CD14-positive monocyte (primary cell): ENCODE data around the gene ROBO4. TPM values are rescaled to one million over a fixed set of nuclear protein-coding genes. Genes with fewer than 3 reads are reported as not detected.

ENCODE experiments used
- DNase-seq, 3 donors: peaks; one replicate each; pipeline ENCODE4 v3.0.0-alpha.2; 2011 to 2022
- H2AFZ ChIP-seq: 2 replicates; pipeline ENCODE4 v1.6.0; 2012; ENCODE audit warnings: mild to moderate bottlenecking, low read depth, low read length, inconsistent platforms; ENCODE audit not compliant: insufficient read depth, poor library complexity, severe bottlenecking
- H3K27ac ChIP-seq, 2 donors: 1 replicate in 1 of 2; 2 replicates in 1 of 2; pipeline ENCODE4 v1.5.1; 2012 to 2013; ENCODE audit warnings: low read length in 2 of 2, control low read depth in 1 of 2, inconsistent platforms in 1 of 2, low read depth in 1 of 2, mild to moderate bottlenecking in 1 of 2
- H3K27me3 ChIP-seq, 2 donors: one replicate each; pipeline versions ENCODE4 v1.6.0 to v1.6.1; 2011 to 2013; ENCODE audit warnings: low read length in 2 of 2; ENCODE audit not compliant: control insufficient read depth in 2 of 2, insufficient read depth in 2 of 2
- H3K36me3 ChIP-seq, 2 donors: replicated peaks in 1 of 2; 1 replicate in 1 of 2; 2 replicates in 1 of 2; pipeline versions ENCODE4 v1.5.1 to v1.6.1; 2012 to 2013; ENCODE audit warnings: low read length in 2 of 2, control low read depth in 1 of 2, inconsistent platforms in 1 of 2, mild to moderate bottlenecking in 1 of 2; ENCODE audit not compliant: insufficient read depth in 2 of 2, control insufficient read depth in 1 of 2
- H3K4me1 ChIP-seq, 2 donors: 1 replicate in 1 of 2; 2 replicates in 1 of 2; pipeline versions ENCODE4 v1.5.1 to v1.6.1; 2012 to 2013; ENCODE audit warnings: low read length in 2 of 2, control low read depth in 1 of 2, inconsistent platforms in 1 of 2, mild to moderate bottlenecking in 1 of 2, moderate library complexity in 1 of 2; ENCODE audit not compliant: insufficient read depth in 2 of 2, control insufficient read depth in 1 of 2
- H3K4me2 ChIP-seq: replicated peaks from 2 replicates; pipeline ENCODE3; 2012; ENCODE audit warnings: low read length, moderate library complexity, mild to moderate bottlenecking; ENCODE audit not compliant: poor library complexity, severe bottlenecking; ENCODE audit errors: extremely low read depth
- H3K4me3 ChIP-seq, 3 experiments: fragments of 200-600 bp in 1 of 3; sonication (generic) in 1 of 3; replicated peaks in 1 of 3; 1 replicate in 2 of 3; 2 replicates in 1 of 3; pipeline ENCODE4 v1.5.1; 2011 to 2013; ENCODE audit warnings: low read length in 3 of 3, mild to moderate bottlenecking in 3 of 3, control low read depth in 2 of 3, low read depth in 2 of 3, inconsistent platforms in 1 of 3, moderate library complexity in 1 of 3
- H3K79me2 ChIP-seq: 2 replicates; pipeline ENCODE4 v1.6.0; 2012; ENCODE audit warnings: mild to moderate bottlenecking, control low read depth, inconsistent platforms, low read length, moderate library complexity; ENCODE audit not compliant: insufficient read depth
- H3K9ac ChIP-seq: 2 replicates; pipeline ENCODE4 v1.6.0; 2017; ENCODE audit warnings: low read length, mild to moderate bottlenecking; ENCODE audit not compliant: insufficient read depth, poor library complexity, severe bottlenecking
- H3K9me3 ChIP-seq, 2 donors: replicated peaks in 1 of 2; 1 replicate in 1 of 2; 2 replicates in 1 of 2; pipeline versions ENCODE4 v1.5.1 to v1.6.1; 2012 to 2013; ENCODE audit warnings: low read length in 2 of 2, control low read depth in 1 of 2; ENCODE audit not compliant: control insufficient read depth in 1 of 2, insufficient read depth in 1 of 2
- H4K20me1 ChIP-seq: 2 replicates; pipeline ENCODE4 v1.6.0; 2012; ENCODE audit warnings: mild to moderate bottlenecking, low read length, control low read depth, moderate library complexity; ENCODE audit not compliant: insufficient read depth
- H3K27ac Mint-ChIP-seq, 7 donors: one replicate each; pipeline ENCODE4 v1.8.0; 2020; ENCODE audit warnings: mild to moderate bottlenecking in 7 of 7, mixed read lengths in 7 of 7, moderate library complexity in 6 of 7, inconsistent platforms in 2 of 7
- H3K27me3 Mint-ChIP-seq, 3 donors: one replicate each; pipeline ENCODE4 v1.8.0; 2021 to 2022; ENCODE audit warnings: low read depth in 3 of 3, mild to moderate bottlenecking in 3 of 3, mixed read lengths in 3 of 3, moderate library complexity in 3 of 3, inconsistent platforms in 1 of 3
- H3K36me3 Mint-ChIP-seq, 2 donors: one replicate each; pipeline ENCODE4 v1.8.0; 2020; ENCODE audit warnings: mixed read lengths in 2 of 2, inconsistent platforms in 1 of 2, mild to moderate bottlenecking in 1 of 2
- H3K4me1 Mint-ChIP-seq: one replicate; pipeline ENCODE4 v1.8.0; 2020; ENCODE audit warnings: mild to moderate bottlenecking, mixed read lengths
- H3K4me3 Mint-ChIP-seq, 2 donors: one replicate each; pipeline ENCODE4 v1.8.0; 2020; ENCODE audit warnings: mild to moderate bottlenecking in 2 of 2, mixed read lengths in 2 of 2, moderate library complexity in 1 of 2
- H3K9me3 Mint-ChIP-seq, 7 donors: one replicate each; pipeline ENCODE4 v1.8.0; 2020 to 2022; ENCODE audit warnings: mixed read lengths in 7 of 7, mild to moderate bottlenecking in 6 of 7, moderate library complexity in 6 of 7, inconsistent platforms in 2 of 7
- whole genome bisulfite sequencing: methylation state at CpG from one replicate; pipeline ENCODE4 v1.1.5; 2013; ENCODE audit warnings: missing lambda C conversion rate; ENCODE audit not compliant: insufficient coverage; 5-methylcytosine and 5-hydroxymethylcytosine counted together
- intact Hi-C, 2 donors: fragments of 100-400 bp; cut with micrococcal nuclease; formaldehyde crosslinking; loops; one replicate each; pipeline versions ENCODE4 v1.15.0 to v1.15.1; 2023
- polyA plus RNA-seq, 3 donors: library from polyadenylated mRNA; depleted of rRNA in 1 of 3; unstranded in 2 of 3; stranded (reverse) in 1 of 3; fragments of 300-500 nt in 2 of 3; fragments of >200 nt in 1 of 3; fragmentation: Illumina TruSeq in 2 of 3; gene quantifications; 1 replicate in 2 of 3; 2 replicates in 1 of 3; pipeline ENCODE4 v1.2.3, GENCODE V29; 2012 to 2021
- TF ChIP-seq, protein P1 (sequence below): fragments of 200-600 bp; IDR thresholded peaks from one replicate; pipeline ENCODE4 v1.8.0; 2022; ENCODE audit warnings: antibody characterized with exemption, mild to moderate bottlenecking

The ROBO4 gene
- polyA plus RNA-seq, 3 donors: 0.19 to 0.20 TPM; not detected in 1

DNA sequence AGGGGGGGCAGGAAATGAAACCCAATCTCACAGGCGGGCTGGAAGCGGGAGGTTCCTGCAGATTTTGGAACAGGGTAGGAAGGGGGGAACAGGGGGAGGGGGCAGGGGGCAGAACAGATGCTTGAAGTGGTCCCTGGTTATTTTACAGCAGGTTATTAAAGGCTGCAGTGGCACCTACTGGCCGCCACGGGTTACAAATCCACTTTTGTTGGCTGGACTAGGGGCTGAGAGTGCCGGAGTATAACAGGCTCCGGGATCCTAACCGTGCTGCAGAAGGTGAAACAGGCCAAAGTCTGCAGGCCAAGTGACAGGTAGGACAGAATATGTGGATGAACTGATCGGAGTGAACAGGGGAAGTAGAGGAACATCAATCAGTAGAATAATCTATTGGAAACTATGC lies 30.0 kb downstream of the ROBO4 start:
- intact Hi-C loops: no loop called here
- H3K4me3 Mint-ChIP-seq: peak overlapping the region in 1 of 2 donors; percentile 89

DNA sequence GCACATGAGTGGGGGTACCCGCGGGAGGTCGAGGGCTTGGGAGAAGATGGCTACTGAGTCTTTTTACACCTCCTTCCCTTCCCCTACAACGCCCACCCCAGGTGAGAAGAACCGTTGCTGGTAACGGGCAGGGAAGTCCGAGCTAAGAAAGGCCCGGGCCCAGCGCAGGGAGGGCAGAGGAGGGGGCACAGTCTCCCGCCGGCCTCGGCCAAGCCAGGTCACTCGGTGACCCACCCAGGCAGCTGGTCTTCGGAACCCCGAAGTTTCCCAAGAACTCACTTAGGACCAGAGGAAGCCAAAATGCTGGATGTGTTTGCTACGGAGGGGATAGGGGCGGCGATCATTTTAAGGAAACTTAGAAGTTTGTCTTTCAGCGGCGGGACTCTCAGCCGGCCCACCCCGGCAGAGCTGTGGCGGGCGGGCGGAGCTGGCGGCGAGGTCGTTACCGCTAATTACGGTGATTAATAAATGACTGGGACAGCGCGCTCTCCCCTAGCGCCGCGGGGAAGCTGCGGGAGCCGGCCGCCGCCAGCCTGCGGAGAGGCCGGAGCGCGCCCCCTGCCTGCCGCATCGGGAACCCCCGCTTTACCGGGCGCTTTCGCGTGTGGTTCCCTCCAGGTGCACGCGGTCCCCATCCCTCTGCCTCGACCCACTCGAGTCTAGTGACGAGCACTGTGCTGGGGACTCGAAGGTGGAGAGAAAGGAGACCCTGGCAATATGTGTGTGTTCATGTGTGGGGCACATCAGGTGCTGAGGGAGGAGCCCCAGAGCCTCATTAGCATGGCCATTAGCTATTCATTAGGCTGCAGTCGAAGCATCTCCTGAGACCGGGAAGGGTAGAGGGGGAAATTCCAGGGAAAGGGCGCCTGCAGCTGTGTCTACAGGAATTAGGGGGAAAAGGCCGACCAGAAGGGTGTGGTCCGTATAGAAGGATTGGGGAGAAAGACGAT lies 31.5 kb downstream of the ROBO4 start:
- 2% methylated on average over 47 of the region's 62 CpGs for WGBS
- no peak overlapping the region for H3K27ac ChIP-seq
- H2AFZ ChIP-seq: peak overlapping the region; percentile 5
- peak overlapping the region; percentile 50 for H3K4me2 ChIP-seq
- Mint-ChIP-seq H3K27ac (no peak overlapping the region), H3K27me3 (peaks cover 97 to 99% (median 98%) of the 10 kb centered on the region in 3 donors), H3K36me3 (peaks cover 0 to 6% of the 10 kb centered on the region in 2 donors), H3K4me1 (peaks cover 35% of the 10 kb centered on the region), H3K9me3 (peaks cover 0 to 24% (median 4%) of the 10 kb centered on the region in 7 donors), H3K4me3 (peak overlapping the region; percentile 39 to 85)
- no peaks in the 10 kb centered on the region for H3K36me3 ChIP-seq
- peaks cover 0 to 61% of the 10 kb centered on the region in 2 donors for H3K9me3 ChIP-seq
- H3K4me1 ChIP-seq: peaks cover 4 to 17% of the 10 kb centered on the region in 2 donors
- TF ChIP-seq, protein P1, sequence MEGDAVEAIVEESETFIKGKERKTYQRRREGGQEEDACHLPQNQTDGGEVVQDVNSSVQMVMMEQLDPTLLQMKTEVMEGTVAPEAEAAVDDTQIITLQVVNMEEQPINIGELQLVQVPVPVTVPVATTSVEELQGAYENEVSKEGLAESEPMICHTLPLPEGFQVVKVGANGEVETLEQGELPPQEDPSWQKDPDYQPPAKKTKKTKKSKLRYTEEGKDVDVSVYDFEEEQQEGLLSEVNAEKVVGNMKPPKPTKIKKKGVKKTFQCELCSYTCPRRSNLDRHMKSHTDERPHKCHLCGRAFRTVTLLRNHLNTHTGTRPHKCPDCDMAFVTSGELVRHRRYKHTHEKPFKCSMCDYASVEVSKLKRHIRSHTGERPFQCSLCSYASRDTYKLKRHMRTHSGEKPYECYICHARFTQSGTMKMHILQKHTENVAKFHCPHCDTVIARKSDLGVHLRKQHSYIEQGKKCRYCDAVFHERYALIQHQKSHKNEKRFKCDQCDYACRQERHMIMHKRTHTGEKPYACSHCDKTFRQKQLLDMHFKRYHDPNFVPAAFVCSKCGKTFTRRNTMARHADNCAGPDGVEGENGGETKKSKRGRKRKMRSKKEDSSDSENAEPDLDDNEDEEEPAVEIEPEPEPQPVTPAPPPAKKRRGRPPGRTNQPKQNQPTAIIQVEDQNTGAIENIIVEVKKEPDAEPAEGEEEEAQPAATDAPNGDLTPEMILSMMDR: peak; percentile 86
- H3K9ac ChIP-seq: no peak overlapping the region
- H3K27me3 ChIP-seq: peaks cover 91 to 100% of the 10 kb centered on the region in 2 donors
- H4K20me1 ChIP-seq: no peaks in the 10 kb centered on the region
- peak overlapping the region in 1 of 3 experiments; percentile 28 for H3K4me3 ChIP-seq
- DNase-seq: peak in 2 of 3 donors; percentile 22 to 35
- H3K79me2 ChIP-seq: no peaks in the 10 kb centered on the region
- intact Hi-C loops: no loop called here

More for the DNA sequence above, 30.0 kb downstream of the ROBO4 start:
- Histone ChIP-seq H3K4me3 (no peak overlapping the region), H3K4me2 (no peak overlapping the region), H4K20me1 (no peaks in the 10 kb centered on the region), H2AFZ (no peak overlapping the region), H3K27ac (no peak overlapping the region), H3K27me3 (peaks cover 85 to 100% of the 10 kb centered on the region in 2 donors), H3K9ac (no peak overlapping the region), H3K36me3 (no peaks in the 10 kb centered on the region), H3K79me2 (no peaks in the 10 kb centered on the region), H3K9me3 (peaks cover 0 to 54% of the 10 kb centered on the region in 2 donors), H3K4me1 (peaks cover 4 to 17% of the 10 kb centered on the region in 2 donors)
- 7% methylated on average over 6 of the region's 8 CpGs for WGBS
- H3K27me3 Mint-ChIP-seq: peaks cover 95 to 98% (median 96%) of the 10 kb centered on the region in 3 donors
- peaks cover 0 to 25% (median 4%) of the 10 kb centered on the region in 7 donors for H3K9me3 Mint-ChIP-seq
- peaks cover 0 to 6% of the 10 kb centered on the region in 2 donors for H3K36me3 Mint-ChIP-seq
- DNase-seq: no peak
- H3K27ac Mint-ChIP-seq: no peak overlapping the region
- H3K4me1 Mint-ChIP-seq: peaks cover 35% of the 10 kb centered on the region
- TF ChIP-seq, protein P1: peak; percentile 28
